ENCODE results near the gene RPUSD1. TPM values are rescaled to one million over a fixed set of nuclear protein-coding genes. Genes with fewer than 3 reads are reported as not detected.
"Not testable (repeated sequence)": the region's sequence is repeated elsewhere in the genome, so short reads cannot be mapped to it uniquely, and the experiment has no call there.

The RPUSD1 gene
- total RNA-seq, 2 donors from 2014 or later = 8.8 to 11.4 TPM

DNA sequence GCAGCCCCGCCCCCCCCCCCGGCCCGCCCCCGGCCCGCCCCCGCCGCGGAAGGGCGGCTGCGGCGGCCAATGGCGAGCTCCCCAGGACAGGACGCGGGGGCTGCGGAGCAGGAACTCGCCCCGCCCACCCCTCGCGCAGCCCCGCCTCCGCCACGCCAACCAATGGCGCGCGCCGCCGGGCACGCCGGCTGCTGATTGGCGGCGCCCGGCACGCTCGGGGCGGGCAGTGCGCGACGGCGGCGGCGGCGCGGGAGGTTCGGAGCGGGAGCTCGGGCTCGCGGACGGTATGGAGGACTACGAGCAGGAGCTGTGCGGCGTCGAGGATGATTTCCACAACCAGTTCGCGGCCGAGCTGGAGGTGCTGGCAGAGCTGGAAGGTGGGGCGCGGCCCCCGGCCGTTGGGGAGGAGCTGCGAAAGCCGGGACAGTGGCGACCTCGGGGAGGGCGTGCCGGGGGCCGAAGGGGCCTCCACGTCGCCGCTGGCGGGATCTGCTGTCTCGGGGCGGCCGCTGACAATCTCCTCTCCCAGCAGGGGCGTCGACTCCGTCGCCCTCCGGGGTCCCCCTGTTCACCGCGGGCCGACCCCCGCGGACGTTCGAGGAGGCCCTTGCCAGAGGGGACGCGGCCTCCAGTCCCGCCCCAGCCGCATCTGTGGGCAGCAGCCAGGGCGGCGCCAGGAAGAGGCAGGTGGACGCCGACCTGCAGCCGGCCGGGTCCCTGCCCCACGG is 382 bp upstream of the RPUSD1 start, which contains the start of gene CHTF18:
TSS of gene CHTF18 (plus strand) at position 222 of the 728 bp plus-strand sequence. CDS start at position 287, 65 bp downstream.
- DNase-seq (ENCODE audit: low spot score) = peak; percentile 97
- intact Hi-C loops (cut with DNase I) = loop anchor here (5.0 kb wide), 1 partner anchor 76 kb away; no protein-coding TSS in a partner anchor

GRCh38 chr16:787321-787966 is 737 bp downstream of the RPUSD1 start:
- DNase-seq (ENCODE audit: low spot score) = no peak
- intact Hi-C loops (cut with DNase I) = loop anchor here (5.0 kb wide), 1 partner anchor 75 kb away; no protein-coding TSS in a partner anchor

DNA sequence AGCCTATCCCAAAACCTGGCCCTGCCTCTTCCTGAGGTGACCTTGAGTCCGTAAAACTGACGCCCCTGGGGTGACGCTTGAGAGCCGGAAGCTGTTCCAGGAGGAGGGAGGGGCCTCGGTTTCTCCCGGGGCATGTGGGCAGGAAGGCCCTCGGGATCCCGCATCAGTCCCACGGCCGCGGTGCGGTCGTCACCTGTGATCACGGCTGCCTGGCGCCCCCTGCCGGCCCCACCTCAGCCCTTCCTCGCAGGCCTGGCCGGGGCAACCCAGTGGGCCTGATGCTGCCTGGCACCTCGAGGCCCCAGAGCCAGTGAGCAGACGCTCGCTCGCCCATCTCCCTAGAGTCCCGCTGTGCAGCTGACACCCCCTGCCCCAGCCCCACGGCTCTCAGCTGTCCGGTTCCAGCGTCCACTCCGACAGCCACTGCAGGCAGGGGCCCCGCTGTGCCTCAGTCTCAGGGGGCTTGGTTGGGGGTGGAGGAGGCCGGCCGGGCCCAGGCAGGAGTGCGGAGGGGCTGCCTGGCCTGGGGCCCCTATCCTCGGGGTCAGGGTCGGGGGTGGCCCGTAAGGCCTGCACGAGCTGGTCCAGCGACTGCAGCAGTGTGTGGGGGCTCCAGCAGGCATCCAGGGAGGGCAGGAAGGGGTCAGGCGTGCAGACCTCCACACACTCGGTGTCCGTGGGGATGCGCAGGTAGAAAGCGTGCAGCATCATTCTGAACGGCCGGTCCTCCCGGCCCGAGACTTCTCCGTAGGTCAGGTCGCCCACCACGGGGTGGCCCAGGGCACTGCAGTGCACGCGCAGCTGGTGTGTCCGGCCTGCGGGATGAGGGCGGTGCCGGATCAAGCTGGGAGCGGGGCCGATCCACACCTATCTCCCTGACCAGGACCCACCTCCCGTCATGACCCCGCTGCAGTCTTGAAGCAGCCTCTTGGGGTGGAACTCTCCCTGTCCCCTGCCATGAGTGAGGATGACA is 2.3 kb downstream of the RPUSD1 start:
- peak; percentile 90 for DNase-seq (ENCODE audit: low spot score)
- intact Hi-C loops (cut with DNase I) = loop anchor here (5.0 kb wide), 1 partner anchor 74 kb away; no protein-coding TSS in a partner anchor

DNA sequence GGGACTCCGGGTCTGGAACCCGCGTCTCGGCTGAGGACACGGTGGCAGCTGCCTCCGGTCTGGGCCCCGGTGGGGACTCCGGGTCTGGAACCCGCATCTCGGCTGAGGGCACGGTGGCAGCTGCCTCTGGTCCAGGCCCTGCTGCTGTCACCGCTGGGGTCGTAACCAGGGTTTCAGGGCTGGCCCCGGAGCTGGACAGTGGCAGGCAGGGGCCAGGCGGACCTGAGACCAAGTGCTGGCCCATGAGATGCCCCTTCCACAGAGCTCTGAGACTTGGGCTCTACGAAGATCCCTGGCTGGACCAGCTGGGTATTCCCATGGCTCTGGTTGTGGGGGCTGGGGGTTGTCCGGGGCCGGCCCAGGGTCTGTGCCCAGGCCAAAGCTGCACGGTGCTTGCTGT is 3.8 kb downstream of the RPUSD1 start:
- intact Hi-C loops (cut with DNase I) = no loop called here

DNA sequence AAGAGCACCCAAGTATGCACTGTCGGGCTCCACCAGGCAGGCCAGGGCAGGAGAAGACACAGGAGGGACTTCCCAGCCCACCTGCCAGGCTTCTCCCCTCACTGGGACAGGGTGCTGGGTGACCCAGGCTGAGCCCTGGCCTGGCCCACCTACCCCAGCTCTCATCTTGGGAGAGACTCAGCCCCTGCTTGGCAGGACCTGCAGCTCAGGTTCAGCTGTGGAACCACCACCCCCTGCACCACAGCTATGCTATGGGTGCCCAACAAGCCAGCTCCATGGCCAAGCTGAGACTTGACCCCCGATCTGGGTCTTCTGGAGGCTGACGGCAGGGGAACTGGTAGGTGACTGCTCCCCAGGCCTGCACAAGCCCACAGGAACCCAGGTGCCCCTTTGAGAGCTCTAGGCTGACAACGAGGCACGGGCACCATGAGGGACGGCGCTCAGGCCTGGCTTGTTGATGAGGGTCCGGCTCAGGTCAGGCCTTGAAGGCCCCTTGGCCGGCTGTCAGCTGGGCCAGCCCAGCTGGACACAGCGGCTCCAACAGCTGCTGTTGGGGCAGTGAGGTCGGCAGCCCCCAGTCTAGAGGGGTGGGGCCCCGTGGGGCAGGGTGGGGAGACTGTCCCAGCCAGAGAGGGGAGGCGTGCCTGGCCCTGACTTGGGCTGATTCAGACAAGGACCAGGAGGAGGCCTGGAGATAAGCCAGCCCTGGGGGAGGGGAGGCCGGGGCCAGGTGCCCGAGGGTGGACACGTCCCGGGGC is 4.6 kb downstream of the RPUSD1 start:
- DNase-seq (ENCODE audit: low spot score) = no peak
- intact Hi-C loops (cut with DNase I) = no loop called here

More for the DNA sequence above, 3.8 kb downstream of the RPUSD1 start:
- DNase-seq (ENCODE audit: low spot score) = no peak

DNA sequence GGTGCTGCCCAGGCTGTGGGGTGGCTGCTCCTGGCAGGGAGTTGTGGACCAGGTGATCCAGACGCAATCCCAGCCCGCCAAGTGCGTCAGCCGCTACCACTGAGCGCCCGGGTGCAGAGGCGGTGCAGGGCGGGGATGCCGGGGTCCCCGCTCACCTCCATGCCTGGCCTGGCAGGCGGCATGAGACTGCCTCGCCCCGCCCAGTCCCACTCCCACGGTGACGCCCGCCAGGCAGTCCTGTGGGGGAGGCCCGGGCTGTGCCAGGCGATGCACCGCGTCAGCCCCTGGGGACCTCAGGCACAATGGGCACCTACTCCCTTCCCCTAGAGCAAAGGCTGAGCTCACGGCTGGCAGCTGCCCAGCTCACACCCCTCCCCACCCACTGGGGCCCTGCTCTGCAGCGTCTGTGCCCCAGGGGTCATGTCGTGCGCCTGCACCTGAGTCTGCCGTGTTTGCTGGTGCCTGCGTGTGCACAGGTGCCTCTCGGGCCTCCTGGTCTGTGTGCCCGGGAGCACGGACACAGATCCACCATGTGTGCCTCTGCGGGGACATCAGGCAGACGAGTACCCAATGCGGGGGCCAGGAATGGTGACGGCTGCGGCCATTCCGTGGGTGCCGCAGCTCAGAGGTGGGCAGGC is 5.3 kb downstream of the RPUSD1 start:
- intact Hi-C loops (cut with DNase I) = no loop called here
- DNase-seq (ENCODE audit: low spot score) = no peak

GRCh38 chr16:782258-782657 is 5.9 kb downstream of the RPUSD1 start:
- intact Hi-C loops (cut with DNase I) = no loop called here

DNA sequence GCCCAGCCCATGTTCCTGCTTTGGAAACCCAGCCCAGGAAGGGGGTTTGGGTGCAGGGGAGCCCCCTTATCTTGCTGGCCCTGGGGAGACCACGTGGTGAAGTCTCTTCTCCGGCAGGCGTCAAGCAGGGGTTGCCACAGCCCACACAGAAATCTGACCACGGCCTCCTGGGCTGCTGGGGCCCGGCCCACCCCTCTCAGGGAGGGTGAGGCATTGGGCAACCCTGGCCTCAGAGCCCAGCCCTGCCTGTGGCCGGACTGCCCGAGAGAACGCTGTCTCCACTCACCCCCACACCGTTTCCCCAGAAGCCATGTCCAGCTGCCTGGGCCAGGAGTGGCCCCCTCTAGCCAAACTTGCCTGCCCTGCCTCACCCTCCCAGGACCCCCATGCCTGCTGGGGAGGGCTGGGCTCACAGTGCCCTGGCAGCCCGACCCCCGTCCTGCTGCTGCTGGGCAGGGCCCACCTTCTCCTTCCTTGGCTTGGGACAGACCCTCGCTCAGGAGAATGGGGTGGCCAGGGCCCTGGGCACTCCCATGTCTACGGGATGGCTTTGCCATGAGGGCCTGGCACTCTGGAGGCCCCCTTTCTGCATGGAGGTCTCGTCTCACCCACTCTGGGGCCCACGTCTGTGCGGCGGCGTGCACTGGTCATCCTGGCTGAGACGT is 6.7 kb downstream of the RPUSD1 start:
- intact Hi-C loops (cut with DNase I) = no loop called here

More at GRCh38 chr16:782258-782657, 5.9 kb downstream of the RPUSD1 start:
- no peak for DNase-seq (ENCODE audit: low spot score)

DNA sequence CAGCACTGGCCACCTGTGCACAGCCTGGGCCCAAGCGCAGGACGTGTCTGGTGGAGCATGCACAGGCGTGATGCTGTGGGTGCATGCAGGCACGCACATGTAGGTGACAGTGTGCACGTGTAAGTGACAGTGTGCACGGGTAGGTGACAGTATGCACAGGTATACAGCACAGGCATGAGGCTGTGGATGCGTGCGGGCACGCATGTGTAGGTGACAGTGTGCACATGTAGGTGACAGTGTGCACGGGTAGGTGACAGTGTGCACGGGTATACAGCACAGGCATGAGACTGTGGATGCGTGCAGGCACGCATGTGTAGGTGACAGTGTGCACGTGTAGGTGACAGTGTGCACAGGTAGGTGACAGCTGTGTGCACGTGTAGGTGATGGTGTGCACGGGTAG is 7.9 kb downstream of the RPUSD1 start:
- intact Hi-C loops (cut with DNase I) = no loop called here
- DNase-seq (ENCODE audit: low spot score) = no peak

More for the DNA sequence above, 6.7 kb downstream of the RPUSD1 start:
- no peak for DNase-seq (ENCODE audit: low spot score)

DNA sequence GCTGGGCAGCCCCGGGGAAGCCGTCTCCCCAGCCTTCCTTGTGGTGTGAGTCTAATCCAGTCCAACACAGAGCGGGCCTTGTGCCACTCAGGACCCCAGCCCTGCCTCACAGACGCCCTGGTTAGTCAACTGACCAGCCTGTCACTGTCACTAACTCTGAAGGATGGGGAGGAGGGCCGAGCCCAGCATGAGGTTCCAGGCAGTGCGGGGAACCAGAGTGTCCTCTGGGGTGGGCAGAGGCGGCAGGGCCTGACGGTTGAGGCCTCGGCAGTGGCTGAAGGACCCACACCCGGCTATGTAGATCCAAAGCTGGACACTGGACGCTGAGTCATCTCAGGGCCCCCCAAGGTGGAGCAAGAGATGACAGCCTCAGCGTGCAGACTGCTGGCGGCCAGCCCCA is 8.6 kb downstream of the RPUSD1 start:
- intact Hi-C loops (cut with DNase I) = no loop called here

DNA sequence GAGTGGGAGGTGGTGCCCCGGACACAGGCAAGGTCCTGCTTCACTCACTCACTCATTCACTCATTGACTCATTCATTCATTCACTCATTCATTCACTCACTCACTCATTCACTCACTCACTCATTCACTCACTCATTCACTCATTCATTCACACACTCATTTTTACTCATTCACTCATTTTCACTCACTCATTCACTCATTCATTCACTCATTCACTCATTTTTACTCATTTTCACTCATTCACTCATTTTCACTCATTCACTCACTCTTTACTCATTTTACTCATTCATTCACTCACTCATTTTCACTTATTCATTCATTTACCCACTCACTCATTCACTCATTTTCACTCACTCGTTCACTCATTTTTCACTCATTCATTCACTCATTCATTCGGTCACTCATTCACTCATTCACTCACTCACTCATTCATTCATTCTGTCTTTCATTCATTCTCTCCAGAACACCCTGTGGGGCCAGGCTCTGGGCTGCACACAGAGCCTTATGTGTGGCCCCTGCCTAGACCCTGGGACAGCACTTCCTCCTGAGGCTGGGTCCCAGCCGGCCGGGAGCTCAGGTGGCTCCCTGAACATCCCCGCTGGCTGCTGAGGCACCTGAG is 9.2 kb downstream of the RPUSD1 start:
- no peak for DNase-seq (ENCODE audit: low spot score)
- intact Hi-C loops (cut with DNase I) = no loop called here

More for the DNA sequence above, 8.6 kb downstream of the RPUSD1 start:
- DNase-seq (ENCODE audit: low spot score) = no peak

- intact Hi-C loops (cut with DNase I) = no loop called here
- no peak for DNase-seq (ENCODE audit: low spot score)
These were observed 9.7 kb downstream of the RPUSD1 start for GRCh38 chr16:778447-778846.

DNA sequence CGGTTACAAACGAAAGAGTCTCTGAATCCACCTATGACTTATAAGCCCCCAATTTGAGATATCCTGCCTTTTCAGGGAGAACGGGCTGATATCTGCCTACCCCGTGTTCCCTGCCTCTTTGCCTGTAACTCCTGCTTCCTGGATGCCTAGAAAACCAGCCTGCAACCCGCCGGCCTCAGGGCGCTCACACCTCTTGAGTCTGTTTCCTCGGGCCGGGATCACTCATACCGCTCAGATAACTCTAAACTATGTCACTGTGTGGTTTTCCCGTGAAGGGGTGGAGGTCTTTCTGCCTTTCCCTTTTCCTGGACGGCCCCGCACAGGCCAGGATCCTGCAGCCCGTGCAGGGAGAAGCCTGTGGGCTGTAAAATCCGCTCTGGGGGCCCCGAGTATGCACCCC is 10.4 kb downstream of the RPUSD1 start:
- intact Hi-C loops (cut with DNase I) = no loop called here
- no peak for DNase-seq (ENCODE audit: low spot score)

- DNase-seq (ENCODE audit: low spot score) = no peak
- intact Hi-C loops (cut with DNase I) = no loop called here
These were observed 11.4 kb downstream of the RPUSD1 start for GRCh38 chr16:776824-777223.

DNA sequence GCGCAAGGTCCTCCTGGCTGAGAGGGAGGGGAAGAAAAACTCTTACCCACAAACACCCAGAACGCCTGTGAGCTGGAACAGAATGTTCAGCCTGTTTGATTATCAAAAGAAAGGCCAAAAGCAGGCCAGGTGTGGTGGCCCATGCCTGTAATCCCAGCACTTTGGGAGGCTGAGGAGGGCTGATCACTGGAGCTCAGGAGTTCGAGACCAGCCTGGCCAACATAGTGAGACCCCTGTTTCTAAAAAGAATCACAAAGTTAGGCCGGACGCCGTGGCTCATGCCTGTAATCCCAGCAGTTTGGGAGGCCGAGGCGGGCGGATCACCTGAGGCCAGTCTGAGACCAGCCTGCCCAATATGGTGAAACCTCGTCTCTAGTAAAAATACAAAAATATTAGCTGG is 11.9 kb downstream of the RPUSD1 start:
- intact Hi-C loops (cut with DNase I); DNase-seq (ENCODE audit: low spot score): not testable (repeated sequence)

DNA sequence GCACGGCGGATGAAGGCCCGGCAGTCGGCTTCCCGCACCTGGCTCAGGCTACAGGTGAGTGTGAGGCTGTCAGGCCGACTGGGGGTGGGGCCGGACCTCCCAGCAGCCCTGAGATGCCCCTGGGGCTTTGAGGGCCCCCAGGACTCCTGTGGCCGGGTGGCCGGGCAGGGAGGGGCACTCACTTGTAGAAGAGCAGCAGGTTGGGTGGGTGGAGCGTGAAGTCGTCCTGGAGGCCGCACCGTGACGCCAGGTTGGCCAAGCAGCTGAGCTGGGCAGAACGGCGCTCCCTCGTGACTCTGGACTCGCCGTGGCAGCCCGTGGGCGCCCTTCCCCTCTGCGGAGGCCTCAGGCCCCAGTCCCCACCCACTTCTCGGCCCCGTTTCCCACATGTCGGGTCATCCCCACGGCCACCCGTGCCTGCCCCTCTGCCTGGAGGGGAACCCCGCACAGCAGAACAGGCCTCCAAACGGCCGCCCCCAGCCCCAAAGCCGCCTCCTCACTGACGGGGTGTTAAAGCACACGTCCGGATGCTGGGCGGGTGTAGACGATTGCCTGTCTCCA is 12.9 kb downstream of the RPUSD1 start:
- intact Hi-C loops (cut with DNase I) = no loop called here
- no peak for DNase-seq (ENCODE audit: low spot score)
